Measurements from ENCODE around the gene WDR33.

DNA sequence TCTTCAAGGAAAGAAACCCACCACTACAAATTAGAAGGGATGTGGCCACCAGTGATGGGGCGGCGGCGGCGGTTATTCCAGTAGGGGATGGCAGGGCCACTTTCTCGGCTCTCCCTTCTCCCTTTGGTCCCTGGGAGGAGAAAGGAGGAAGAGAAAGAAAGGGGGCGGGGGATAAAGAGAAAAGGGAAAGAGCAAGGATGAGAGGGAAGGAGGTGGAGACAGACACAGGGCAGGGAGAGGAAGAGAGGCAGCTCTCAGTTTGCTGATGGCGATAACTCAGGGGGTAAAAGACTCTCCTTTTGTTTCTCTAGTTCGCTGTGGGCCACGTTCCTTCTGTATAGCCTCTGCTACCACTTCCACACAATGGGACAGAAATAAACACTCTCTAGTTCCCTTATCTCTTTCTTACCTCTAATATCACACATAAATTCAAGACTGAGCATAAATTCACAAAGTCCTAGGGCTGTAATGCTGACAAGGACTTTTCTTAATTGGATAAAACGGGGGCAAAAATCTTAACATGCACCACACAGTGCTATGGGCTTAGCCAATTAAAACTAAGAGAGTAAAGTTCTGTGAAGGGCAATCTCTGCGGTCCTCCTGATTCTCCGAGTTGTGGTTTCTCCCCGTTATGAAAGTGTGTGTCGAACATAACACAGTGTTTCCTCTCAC is 95.1 kb downstream of the WDR33 start:
- TF ChIP-seq GATA2 (IDR thresholded peaks at IDR 0.05; ENCODE audit: low read depth, low read length) (no peak), GATA3 (IDR thresholded peaks at IDR 0.05; ENCODE audit: low read depth, low read length) (no peak)

Measured in SH-SY5Y (cell line).